GM23338 (cell line): Measurements from ENCODE around the gene UPF1. TPM values are rescaled to one million over a fixed set of nuclear protein-coding genes. Genes with fewer than 3 reads are reported as not detected.

Source experiments
- ATAC-seq: fragments of 200-7000 bp; cut with Tn5 transposase; 3 replicates; pipeline ENCODE4 v1.9.1; 2020
- DNase-seq: peaks from one replicate; pipeline ENCODE4 v3.0.0-alpha.2; 2015; ENCODE audit warnings: low spot score
- H2AFZ ChIP-seq: fragments of 200-600 bp; sonication (generic); 2 replicates; pipeline ENCODE4 v1.8.0; 2016; ENCODE audit warnings: antibody characterized with exemption, mild to moderate bottlenecking, moderate library complexity
- H3F3A ChIP-seq: fragments of 200-600 bp; sonication (generic); replicated peaks from 2 replicates; pipeline ENCODE4 v1.8.0; 2017; ENCODE audit warnings: antibody characterized with exemption, mixed run types, low read depth
- H3K27ac ChIP-seq: fragments of 200-600 bp; sonication (generic); 2 replicates; pipeline ENCODE4 v1.6.1; 2016; ENCODE audit warnings: low read depth
- H3K27me3 ChIP-seq: fragments of 200-600 bp; sonication (generic); 2 replicates; pipeline ENCODE4 v1.8.0; 2016; ENCODE audit warnings: mild to moderate bottlenecking, mixed run types, moderate library complexity; ENCODE audit not compliant: insufficient read depth
- H3K36me3 ChIP-seq: fragments of 200-600 bp; sonication (generic); 2 replicates; pipeline ENCODE4 v1.8.0; 2016; ENCODE audit warnings: mild to moderate bottlenecking; ENCODE audit not compliant: insufficient read depth
- H3K4me1 ChIP-seq: fragments of 200-600 bp; sonication (generic); 2 replicates; pipeline ENCODE4 v1.8.0; 2016; ENCODE audit warnings: mild to moderate bottlenecking, moderate library complexity; ENCODE audit not compliant: insufficient read depth
- H3K4me2 ChIP-seq: fragments of 200-600 bp; sonication (generic); 2 replicates; pipeline ENCODE4 v1.7.1; 2017; ENCODE audit warnings: mixed run types
- H3K4me3 ChIP-seq: fragments of 200-600 bp; sonication (generic); 2 replicates; pipeline ENCODE4 v1.6.1; 2016; ENCODE audit warnings: mixed run types
- H3K79me2 ChIP-seq: fragments of 200-600 bp; sonication (generic); replicated peaks from 2 replicates; pipeline ENCODE4 v1.8.0; 2017; ENCODE audit warnings: mild to moderate bottlenecking; ENCODE audit not compliant: insufficient read depth
- H3K9me2 ChIP-seq: fragments of 200-600 bp; sonication (generic); 2 replicates; pipeline ENCODE4 v1.8.0; 2017; ENCODE audit not compliant: insufficient read depth
- H4K20me1 ChIP-seq: fragments of 200-600 bp; sonication (generic); replicated peaks from 2 replicates; pipeline ENCODE4 v1.8.0; 2017; ENCODE audit warnings: mild to moderate bottlenecking; ENCODE audit not compliant: insufficient read depth
- H3K27ac Mint-ChIP-seq: 2 replicates; pipeline ENCODE4 v1.8.0; 2020; ENCODE audit warnings: inconsistent platforms, mild to moderate bottlenecking, moderate library complexity, mixed read lengths
- H3K27me3 Mint-ChIP-seq: 3 replicates; pipeline ENCODE4 v1.8.0; 2022; ENCODE audit warnings: low read depth, mild to moderate bottlenecking, moderate library complexity, mixed read lengths, inconsistent platforms; ENCODE audit not compliant: insufficient read depth, poor library complexity
- H3K36me3 Mint-ChIP-seq: 3 replicates; pipeline ENCODE4 v1.8.0; 2021; ENCODE audit warnings: low read depth, mild to moderate bottlenecking, inconsistent platforms, moderate library complexity, mixed read lengths
- H3K4me1 Mint-ChIP-seq: 3 replicates; pipeline ENCODE4 v1.8.0; 2020; ENCODE audit warnings: mild to moderate bottlenecking, inconsistent platforms, mixed read lengths
- H3K4me3 Mint-ChIP-seq: 3 replicates; pipeline ENCODE4 v1.8.0; 2021; ENCODE audit warnings: moderate library complexity, mild to moderate bottlenecking, inconsistent platforms, mixed read lengths
- H3K9me3 Mint-ChIP-seq: 3 replicates; pipeline ENCODE4 v1.8.0; 2020; ENCODE audit warnings: moderate library complexity, mild to moderate bottlenecking, inconsistent platforms, mixed read lengths
- ETS1 ChIP-seq: IDR thresholded peaks from 2 replicates; pipeline ENCODE4 v1.6.1; 2016; ENCODE audit warnings: antibody characterized with exemption
- STAT1 ChIP-seq: IDR thresholded peaks from one replicate; pipeline ENCODE4 v1.6.1; 2016; ENCODE audit warnings: antibody characterized with exemption; ENCODE audit not compliant: unreplicated experiment
- polyA plus RNA-seq: library from polyadenylated mRNA; unstranded; fragments of >200 nt; fragmentation: Nextera tagmentation; extraction: Ambion mirVana; gene quantifications from 2 replicates; pipeline ENCODE4 v1.2.1, GENCODE V29; 2016
- total RNA-seq: library from RNA; depleted of rRNA; stranded (reverse); fragments of >200 nt; shearing (Covaris generic); gene quantifications from 2 replicates; pipeline ENCODE4 v1.2.3, GENCODE V29; 2014
- TF ChIP-seq, protein P1 (sequence below): IDR thresholded peaks from one replicate; pipeline ENCODE4 v1.6.1; 2018; ENCODE audit warnings: antibody characterized with exemption; ENCODE audit not compliant: unreplicated experiment
- TF ChIP-seq, protein P2 (sequence below), 2 experiments: fragments of 200-600 bp in 1 of 2; sonication (generic) in 1 of 2; conservative IDR thresholded peaks; 2 replicates each; pipeline versions ENCODE4 v1.5.1 to v1.6.1; 2016 to 2017; ENCODE audit warnings: antibody characterized with exemption in 2 of 2, low read depth in 2 of 2, mild to moderate bottlenecking in 2 of 2, moderate library complexity in 1 of 2

The UPF1 gene
- total and polyA plus RNA-seq, 2 experiments from 2014 or later, result 13.8 to 138 TPM

DNA sequence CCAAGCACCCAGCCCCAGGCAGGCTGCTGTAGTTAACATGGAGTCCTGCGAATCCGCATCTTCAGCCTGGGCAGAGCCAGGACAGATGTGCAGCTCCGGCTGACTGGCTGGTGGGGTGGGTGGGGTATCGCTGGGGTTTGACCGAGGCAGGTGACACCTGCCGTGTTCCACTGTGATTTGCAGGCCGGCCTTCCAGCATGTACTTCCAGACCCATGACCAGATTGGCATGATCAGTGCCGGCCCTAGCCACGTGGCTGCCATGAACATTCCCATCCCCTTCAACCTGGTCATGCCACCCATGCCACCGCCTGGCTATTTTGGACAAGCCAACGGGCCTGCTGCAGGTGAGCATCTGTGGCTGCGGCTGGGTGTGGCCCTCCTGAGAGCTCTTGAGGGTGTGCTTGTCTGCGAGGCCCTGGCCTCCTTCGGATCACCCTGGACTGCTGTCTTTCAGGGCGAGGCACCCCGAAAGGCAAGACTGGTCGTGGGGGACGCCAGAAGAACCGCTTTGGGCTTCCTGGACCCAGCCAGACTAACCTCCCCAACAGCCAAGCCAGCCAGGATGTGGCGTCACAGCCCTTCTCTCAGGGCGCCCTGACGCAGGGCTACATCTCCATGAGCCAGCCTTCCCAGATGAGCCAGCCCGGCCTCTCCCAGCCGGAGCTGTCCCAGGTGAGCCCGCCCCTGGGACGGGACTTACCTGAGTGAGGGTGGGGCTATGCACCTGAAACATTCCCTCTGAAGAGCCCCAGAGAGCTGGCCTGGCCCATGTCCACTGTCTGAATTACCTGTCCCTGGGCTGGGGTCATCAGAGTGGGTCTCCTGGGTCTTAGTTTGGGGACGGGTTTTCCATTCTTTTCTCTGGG, 33.6 kb downstream of the UPF1 start (continued):
- TF ChIP-seq, protein P1, sequence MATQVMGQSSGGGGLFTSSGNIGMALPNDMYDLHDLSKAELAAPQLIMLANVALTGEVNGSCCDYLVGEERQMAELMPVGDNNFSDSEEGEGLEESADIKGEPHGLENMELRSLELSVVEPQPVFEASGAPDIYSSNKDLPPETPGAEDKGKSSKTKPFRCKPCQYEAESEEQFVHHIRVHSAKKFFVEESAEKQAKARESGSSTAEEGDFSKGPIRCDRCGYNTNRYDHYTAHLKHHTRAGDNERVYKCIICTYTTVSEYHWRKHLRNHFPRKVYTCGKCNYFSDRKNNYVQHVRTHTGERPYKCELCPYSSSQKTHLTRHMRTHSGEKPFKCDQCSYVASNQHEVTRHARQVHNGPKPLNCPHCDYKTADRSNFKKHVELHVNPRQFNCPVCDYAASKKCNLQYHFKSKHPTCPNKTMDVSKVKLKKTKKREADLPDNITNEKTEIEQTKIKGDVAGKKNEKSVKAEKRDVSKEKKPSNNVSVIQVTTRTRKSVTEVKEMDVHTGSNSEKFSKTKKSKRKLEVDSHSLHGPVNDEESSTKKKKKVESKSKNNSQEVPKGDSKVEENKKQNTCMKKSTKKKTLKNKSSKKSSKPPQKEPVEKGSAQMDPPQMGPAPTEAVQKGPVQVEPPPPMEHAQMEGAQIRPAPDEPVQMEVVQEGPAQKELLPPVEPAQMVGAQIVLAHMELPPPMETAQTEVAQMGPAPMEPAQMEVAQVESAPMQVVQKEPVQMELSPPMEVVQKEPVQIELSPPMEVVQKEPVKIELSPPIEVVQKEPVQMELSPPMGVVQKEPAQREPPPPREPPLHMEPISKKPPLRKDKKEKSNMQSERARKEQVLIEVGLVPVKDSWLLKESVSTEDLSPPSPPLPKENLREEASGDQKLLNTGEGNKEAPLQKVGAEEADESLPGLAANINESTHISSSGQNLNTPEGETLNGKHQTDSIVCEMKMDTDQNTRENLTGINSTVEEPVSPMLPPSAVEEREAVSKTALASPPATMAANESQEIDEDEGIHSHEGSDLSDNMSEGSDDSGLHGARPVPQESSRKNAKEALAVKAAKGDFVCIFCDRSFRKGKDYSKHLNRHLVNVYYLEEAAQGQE, result no peak
- no peak for TF ChIP-seq ETS1

GRCh38 chr19:18865973-18866799, 34.4 kb downstream of the UPF1 start:
- ATAC-seq (peak; percentile 71), DNase-seq (peak; percentile 86)
- Mint-ChIP-seq H3K27ac (no peak overlapping the region), H3K9me3 (no peaks in the 10 kb centered on the region; the same call in 2 of the 3 replicates), H3K4me3 (no peak overlapping the region), H3K36me3 (peaks cover 49% of the 10 kb centered on the region), H3K4me1 (peaks cover 6% of the 10 kb centered on the region; the same call in 2 of the 3 replicates), H3K27me3 (peaks cover 15% of the 10 kb centered on the region)
- Histone ChIP-seq H2AFZ (no peak overlapping the region), H3K4me1 (peaks cover 5% of the 10 kb centered on the region; the same call in 1 of the 2 replicates), H3K4me3 (no peak overlapping the region), H3K36me3 (peaks cover 14% of the 10 kb centered on the region; the same call in 1 of the 2 replicates), H3K79me2 (no peaks in the 10 kb centered on the region), H3K4me2 (no peak overlapping the region), H3K27me3 (peaks cover 21% of the 10 kb centered on the region), H3K9me2 (no peaks in the 10 kb centered on the region), H3F3A (peaks cover 31% of the 10 kb centered on the region), H3K27ac (no peak overlapping the region), H4K20me1 (peaks cover 11% of the 10 kb centered on the region)
- TF ChIP-seq STAT1, result no peak
- TF ChIP-seq, protein P2, sequence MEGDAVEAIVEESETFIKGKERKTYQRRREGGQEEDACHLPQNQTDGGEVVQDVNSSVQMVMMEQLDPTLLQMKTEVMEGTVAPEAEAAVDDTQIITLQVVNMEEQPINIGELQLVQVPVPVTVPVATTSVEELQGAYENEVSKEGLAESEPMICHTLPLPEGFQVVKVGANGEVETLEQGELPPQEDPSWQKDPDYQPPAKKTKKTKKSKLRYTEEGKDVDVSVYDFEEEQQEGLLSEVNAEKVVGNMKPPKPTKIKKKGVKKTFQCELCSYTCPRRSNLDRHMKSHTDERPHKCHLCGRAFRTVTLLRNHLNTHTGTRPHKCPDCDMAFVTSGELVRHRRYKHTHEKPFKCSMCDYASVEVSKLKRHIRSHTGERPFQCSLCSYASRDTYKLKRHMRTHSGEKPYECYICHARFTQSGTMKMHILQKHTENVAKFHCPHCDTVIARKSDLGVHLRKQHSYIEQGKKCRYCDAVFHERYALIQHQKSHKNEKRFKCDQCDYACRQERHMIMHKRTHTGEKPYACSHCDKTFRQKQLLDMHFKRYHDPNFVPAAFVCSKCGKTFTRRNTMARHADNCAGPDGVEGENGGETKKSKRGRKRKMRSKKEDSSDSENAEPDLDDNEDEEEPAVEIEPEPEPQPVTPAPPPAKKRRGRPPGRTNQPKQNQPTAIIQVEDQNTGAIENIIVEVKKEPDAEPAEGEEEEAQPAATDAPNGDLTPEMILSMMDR (conservative IDR thresholded peaks at IDR 0.05; ENCODE audit: low read depth in 2 of 2), result peak; percentile 94 to 95
